Mucosa of stomach (tissue), 1 donor: Measurements from ENCODE around the gene LUZP4.

Source experiments
- H3K27me3 ChIP-seq: one replicate; pipeline ENCODE4 v1.7.0; 2013; ENCODE audit warnings: mild to moderate bottlenecking, low read length; ENCODE audit not compliant: control insufficient read depth, insufficient read depth
- H3K36me3 ChIP-seq: one replicate; pipeline ENCODE4 v1.7.0; 2013; ENCODE audit warnings: low read length; ENCODE audit not compliant: control insufficient read depth, insufficient read depth
- H3K4me1 ChIP-seq: one replicate; pipeline ENCODE4 v1.7.0; 2013; ENCODE audit warnings: mild to moderate bottlenecking, low read length; ENCODE audit not compliant: control insufficient read depth, insufficient read depth
- H3K4me3 ChIP-seq: one replicate; pipeline ENCODE4 v1.7.0; 2013; ENCODE audit warnings: low read length
- H3K9ac ChIP-seq: one replicate; pipeline ENCODE4 v1.7.0; 2013; ENCODE audit warnings: mild to moderate bottlenecking, low read length, moderate library complexity
- H3K9me3 ChIP-seq: one replicate; pipeline ENCODE4 v1.7.0; 2013; ENCODE audit warnings: mild to moderate bottlenecking, low read length, moderate library complexity; ENCODE audit not compliant: control insufficient read depth
- donor health status: Pancreatic carcinoma.

Gene LUZP4

DNA sequence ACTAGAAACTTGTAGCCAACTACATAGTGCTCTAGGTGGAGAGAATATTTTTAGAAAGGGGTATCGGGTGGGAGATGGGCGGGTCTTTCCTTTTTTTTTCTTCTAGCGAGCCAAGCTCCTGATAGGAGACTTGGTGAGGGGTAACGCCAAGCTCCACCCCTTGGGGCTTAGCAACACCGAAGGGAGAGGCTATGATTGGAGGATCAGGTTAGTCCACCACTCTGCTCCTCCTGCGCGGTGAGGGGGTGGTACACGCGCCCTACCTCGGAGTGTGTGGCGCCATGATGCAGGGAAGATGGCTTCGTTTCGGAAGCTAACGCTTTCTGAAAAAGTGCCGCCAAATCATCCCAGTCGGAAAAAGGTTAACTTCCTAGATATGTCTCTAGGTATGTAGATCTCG, at the start of gene LUZP4:
TSS of gene LUZP4 (plus strand) at position 251 of the 400 bp plus-strand sequence. CDS start at position 296, 45 bp downstream.
- H3K36me3 ChIP-seq: no peaks in the 10 kb centered on the region
- H3K9ac ChIP-seq: no peak within 1 kb of the TSS
- H3K27me3 ChIP-seq: no peaks in the 10 kb centered on the region
- no peaks in the 10 kb centered on the region for H3K9me3 ChIP-seq
- H3K4me1 ChIP-seq: no peaks in the 10 kb centered on the region
- H3K4me3 ChIP-seq: no peak within 1 kb of the TSS

- no peaks in the 10 kb centered on the region for H3K4me1 ChIP-seq
- H3K36me3 ChIP-seq: no peaks in the 10 kb centered on the region
- no peak overlapping the region for H3K4me3 ChIP-seq
- H3K27me3 ChIP-seq: no peaks in the 10 kb centered on the region
- no peaks in the 10 kb centered on the region for H3K9me3 ChIP-seq
- H3K9ac ChIP-seq: no peak overlapping the region
These were observed 37.9 kb upstream of the LUZP4 start for GRCh38 chrX:115251458-115252233.

GRCh38 chrX:115255003-115255402, 34.5 kb upstream of the LUZP4 start:
- Histone ChIP-seq H3K27me3 (no peaks in the 10 kb centered on the region), H3K9ac (no peak overlapping the region), H3K9me3 (no peaks in the 10 kb centered on the region), H3K36me3 (no peaks in the 10 kb centered on the region), H3K4me3 (no peak overlapping the region), H3K4me1 (no peaks in the 10 kb centered on the region)

DNA sequence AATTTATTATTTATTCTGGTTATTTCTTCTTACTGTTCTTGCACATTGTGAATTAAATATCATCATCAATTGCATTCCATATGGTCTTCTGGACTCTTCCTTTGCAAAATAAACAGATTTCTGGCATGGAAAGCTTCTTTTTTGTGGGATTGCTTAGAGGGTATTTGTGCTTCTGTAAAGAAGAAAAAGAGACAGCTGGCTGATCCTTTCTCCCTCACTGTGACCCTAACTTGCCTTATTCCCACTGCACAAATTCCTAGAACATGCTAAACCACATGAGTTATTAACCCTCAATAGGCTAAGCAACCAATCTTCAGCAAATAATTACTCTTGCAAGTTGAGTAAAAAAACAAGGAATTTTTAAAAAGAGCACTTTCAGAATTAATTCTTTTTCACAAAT, 31.8 kb upstream of the LUZP4 start:
- H3K4me3 ChIP-seq: no peak overlapping the region
- no peak overlapping the region for H3K9ac ChIP-seq
- H3K27me3 ChIP-seq: no peaks in the 10 kb centered on the region
- no peaks in the 10 kb centered on the region for H3K36me3 ChIP-seq
- no peaks in the 10 kb centered on the region for H3K4me1 ChIP-seq
- H3K9me3 ChIP-seq: no peaks in the 10 kb centered on the region

- Histone ChIP-seq H3K4me1 (no peaks in the 10 kb centered on the region), H3K9ac (no peak overlapping the region), H3K27me3 (no peaks in the 10 kb centered on the region), H3K9me3 (no peaks in the 10 kb centered on the region), H3K36me3 (no peaks in the 10 kb centered on the region), H3K4me3 (no peak overlapping the region)
These were observed 30.2 kb upstream of the LUZP4 start for GRCh38 chrX:115259238-115259875.

- Histone ChIP-seq H3K4me1 (no peaks in the 10 kb centered on the region), H3K36me3 (no peaks in the 10 kb centered on the region), H3K4me3 (no peak overlapping the region), H3K9me3 (no peaks in the 10 kb centered on the region), H3K27me3 (no peaks in the 10 kb centered on the region), H3K9ac (no peak overlapping the region)
These were observed 29.2 kb upstream of the LUZP4 start for GRCh38 chrX:115260330-115260729.

DNA sequence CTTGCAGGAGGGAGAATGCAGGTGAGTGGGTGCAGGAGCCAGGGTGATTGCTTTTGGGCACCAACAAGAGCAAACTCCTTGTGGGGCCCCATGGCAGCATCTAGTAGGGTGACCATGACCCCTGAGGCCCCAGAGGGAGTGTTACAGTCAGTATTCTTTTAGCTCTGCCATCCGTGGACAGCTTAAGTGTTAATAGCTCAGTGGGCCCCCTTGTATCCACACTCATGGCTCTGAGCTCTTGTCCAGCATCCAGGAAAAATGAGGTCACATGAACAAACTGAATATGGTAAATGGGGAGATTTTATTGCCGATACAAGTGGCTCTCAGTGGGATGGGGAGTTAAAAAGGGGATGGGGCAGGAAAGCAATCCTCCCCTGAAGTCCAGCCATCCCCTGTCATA, 28.4 kb upstream of the LUZP4 start:
- Histone ChIP-seq H3K4me1 (no peaks in the 10 kb centered on the region), H3K36me3 (no peaks in the 10 kb centered on the region), H3K9ac (no peak overlapping the region), H3K27me3 (no peaks in the 10 kb centered on the region), H3K9me3 (no peaks in the 10 kb centered on the region), H3K4me3 (no peak overlapping the region)

DNA sequence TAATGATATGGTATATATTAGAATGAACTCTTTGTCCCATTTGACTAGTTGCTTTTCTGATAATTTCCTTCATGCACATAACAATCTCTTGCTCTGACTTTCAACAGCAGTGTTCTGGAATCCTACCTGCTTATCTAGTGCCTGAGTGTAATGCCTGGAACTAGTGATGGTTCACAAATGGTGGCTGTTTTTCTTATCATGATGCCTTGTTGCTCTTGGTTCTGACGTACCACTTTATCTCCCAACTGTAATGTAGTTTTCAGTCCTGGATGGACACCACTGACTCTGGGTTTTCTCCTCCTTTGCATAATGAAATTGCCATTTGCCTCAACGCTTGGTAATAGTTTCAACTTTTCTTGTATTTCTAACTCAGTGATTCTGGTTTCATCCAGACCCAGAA, 25.5 kb upstream of the LUZP4 start:
- H3K4me1 ChIP-seq: no peaks in the 10 kb centered on the region
- H3K4me3 ChIP-seq: no peak overlapping the region
- no peaks in the 10 kb centered on the region for H3K36me3 ChIP-seq
- H3K27me3 ChIP-seq: no peaks in the 10 kb centered on the region
- no peaks in the 10 kb centered on the region for H3K9me3 ChIP-seq
- H3K9ac ChIP-seq: no peak overlapping the region

- no peaks in the 10 kb centered on the region for H3K27me3 ChIP-seq
- no peaks in the 10 kb centered on the region for H3K9me3 ChIP-seq
- H3K4me1 ChIP-seq: no peaks in the 10 kb centered on the region
- H3K9ac ChIP-seq: no peak overlapping the region
- H3K36me3 ChIP-seq: no peaks in the 10 kb centered on the region
- H3K4me3 ChIP-seq: no peak overlapping the region
These were observed 23.2 kb upstream of the LUZP4 start for GRCh38 chrX:115266300-115266699.

- no peaks in the 10 kb centered on the region for H3K4me1 ChIP-seq
- H3K9ac ChIP-seq: no peak overlapping the region
- no peaks in the 10 kb centered on the region for H3K9me3 ChIP-seq
- no peaks in the 10 kb centered on the region for H3K36me3 ChIP-seq
- no peak overlapping the region for H3K4me3 ChIP-seq
- H3K27me3 ChIP-seq: no peaks in the 10 kb centered on the region
These were observed 21.1 kb upstream of the LUZP4 start for GRCh38 chrX:115268421-115268820.

- Histone ChIP-seq H3K27me3 (no peaks in the 10 kb centered on the region), H3K9ac (no peak overlapping the region), H3K36me3 (no peaks in the 10 kb centered on the region), H3K4me3 (no peak overlapping the region), H3K9me3 (no peaks in the 10 kb centered on the region), H3K4me1 (no peaks in the 10 kb centered on the region)
These were observed 20.3 kb upstream of the LUZP4 start for GRCh38 chrX:115269051-115269683.

DNA sequence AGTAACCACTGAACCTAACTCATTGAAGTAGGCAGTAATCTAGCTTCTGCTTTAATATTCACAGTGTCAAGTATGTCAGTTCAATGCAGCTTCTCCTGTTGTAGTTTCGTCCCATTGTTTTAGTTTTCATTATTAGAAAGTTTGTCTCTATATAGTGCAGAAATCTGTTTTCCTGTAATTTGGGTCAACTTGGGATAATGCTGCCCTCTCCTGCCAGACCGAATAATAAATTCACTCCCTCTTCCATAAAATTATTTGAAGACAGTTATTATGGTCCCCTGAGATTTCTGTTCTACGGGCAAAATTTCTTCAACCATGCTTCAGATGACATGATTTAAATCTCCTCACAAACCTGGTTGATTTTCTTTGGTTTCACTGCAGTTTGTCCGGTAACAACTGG, 4.6 kb upstream of the LUZP4 start:
- H3K36me3 ChIP-seq: no peaks in the 10 kb centered on the region
- no peak overlapping the region for H3K9ac ChIP-seq
- H3K4me3 ChIP-seq: no peak overlapping the region
- H3K9me3 ChIP-seq: no peaks in the 10 kb centered on the region
- H3K4me1 ChIP-seq: no peaks in the 10 kb centered on the region
- no peaks in the 10 kb centered on the region for H3K27me3 ChIP-seq
